NCI-H146 (cell line): ENCODE results near the gene RGR.

Experiments used
- DNase-seq: peaks from one replicate; lab custom pipeline; 2025; lab: John Stamatoyannopoulos, UW

Gene RGR

DNA sequence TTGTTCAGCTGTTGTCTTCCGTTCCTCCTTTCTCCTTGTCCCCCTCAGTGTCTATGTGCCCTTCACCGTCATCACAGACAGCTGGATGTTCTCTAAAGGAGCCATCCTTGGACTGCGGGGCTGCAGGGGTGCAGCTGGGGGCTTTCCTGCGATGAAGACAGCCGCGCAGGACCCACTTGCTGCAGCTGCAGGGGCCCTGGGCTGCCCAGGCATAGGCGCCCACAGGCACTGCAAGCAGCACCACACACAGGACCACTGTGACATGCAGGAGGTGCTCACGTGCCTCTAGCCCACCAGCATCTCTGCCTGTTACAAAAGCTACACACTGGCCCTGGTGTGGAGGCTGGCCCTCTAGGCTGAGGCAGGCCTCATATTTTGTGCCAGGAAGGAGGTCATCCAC lies 22.9 kb upstream of the RGR start:
- DNase-seq = no peak

DNA sequence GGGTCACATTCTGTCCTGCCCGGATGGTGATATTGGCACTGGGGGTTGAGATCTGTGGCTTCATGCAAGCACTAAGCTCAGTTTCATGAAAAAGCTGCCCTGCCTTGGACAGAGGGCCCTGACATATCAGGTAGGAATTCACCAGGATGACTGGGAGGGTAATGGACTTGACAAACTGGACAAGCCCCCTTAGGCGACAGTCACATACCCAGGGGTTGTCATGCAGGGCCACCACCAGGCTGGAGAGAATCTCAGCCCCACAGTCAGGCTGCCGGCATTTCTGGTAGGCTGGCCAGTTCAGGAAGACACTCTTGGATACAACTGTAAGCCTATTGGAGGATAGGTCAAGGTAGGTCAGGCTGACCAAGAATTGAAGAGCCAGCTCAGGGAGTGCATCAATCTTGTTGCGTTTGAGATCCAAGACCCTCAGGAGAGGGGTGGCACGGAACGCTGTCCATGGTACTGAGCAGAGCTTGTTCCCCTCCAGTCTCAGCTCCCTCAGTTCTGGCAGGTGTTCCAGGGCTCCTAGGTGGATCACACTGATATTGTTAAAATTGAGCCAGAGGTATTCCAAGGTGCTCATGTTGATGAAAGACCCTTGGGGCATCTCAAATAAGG lies 20.3 kb upstream of the RGR start:
- no peak for DNase-seq

DNA sequence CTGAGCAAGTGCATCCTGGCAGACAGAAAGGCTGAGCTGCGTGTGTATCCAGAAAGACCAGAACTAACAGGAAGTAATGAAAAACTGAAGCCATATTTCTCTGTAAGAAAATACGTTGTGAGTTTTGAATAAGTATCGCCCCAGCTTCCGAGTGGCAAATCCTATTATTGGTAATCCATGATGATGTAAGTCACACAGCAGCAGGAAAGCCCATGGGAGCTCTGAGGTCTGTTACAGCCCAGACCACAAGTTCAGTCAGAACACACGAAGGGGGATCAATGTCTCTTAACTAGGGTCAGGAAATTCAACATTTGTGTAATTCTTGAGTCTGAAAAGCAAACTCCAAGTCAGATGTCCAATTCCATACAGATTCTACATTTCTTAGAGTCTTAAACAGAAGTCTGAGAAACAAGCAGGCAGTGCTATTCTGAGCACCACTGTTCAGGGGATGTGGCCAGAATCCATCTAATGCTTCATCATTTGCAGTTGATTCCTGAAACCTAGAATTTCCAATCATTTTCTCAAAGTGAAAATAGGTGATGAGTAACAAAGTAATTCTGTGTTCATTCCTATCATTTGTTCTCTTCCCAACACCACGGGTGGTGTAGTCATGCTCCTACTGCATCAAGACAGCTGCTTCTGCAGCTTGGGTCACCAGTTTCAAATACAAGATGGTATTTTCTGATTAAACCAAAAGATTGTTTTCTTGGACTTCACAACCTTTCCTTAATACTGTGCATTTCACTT lies 19.3 kb upstream of the RGR start, which contains the start of gene LRIT2:
LRIT2 (minus strand) TSS at position 118 of the 747 bp plus-strand sequence; CDS start at position 94, 24 bp downstream.
- no peak for DNase-seq

DNA sequence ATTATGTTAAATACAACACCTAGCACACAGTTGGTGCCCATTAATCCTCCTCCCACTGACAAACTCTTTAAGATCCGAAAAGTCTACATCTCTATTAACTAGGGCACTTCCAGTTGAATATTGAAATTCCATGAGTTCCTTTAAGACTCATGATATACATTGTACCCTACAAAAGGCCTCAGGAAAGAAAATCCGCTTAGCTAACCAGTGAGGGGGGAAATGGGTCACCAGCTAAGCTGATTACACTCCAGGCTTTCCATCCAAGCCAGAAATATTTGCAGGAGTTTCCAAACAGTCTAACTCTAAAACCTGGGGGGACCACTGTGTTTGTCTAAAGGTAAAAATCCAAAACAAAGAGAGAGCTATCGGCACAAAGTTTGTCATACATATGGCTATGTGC lies 18.2 kb upstream of the RGR start:
- no peak for DNase-seq

DNA sequence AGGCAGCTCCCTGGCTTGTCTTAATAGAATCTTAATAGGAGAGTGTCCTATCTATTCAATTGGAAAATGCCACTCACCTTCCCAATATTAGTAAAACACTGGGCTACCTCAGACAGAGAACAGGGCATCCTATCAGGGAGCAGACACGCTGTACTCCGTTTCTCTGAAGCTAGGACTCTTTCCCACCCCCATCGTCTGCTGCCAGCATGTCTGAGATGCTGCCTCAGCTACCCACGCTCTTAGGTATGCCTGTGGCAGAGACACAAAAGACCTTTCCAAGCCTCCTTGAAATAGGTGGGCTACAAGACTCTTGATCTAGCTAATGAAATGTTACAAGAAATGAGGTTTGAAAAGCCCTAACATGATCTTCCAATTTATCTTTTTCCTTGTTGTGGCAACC lies 17.0 kb upstream of the RGR start:
- no peak for DNase-seq

DNA sequence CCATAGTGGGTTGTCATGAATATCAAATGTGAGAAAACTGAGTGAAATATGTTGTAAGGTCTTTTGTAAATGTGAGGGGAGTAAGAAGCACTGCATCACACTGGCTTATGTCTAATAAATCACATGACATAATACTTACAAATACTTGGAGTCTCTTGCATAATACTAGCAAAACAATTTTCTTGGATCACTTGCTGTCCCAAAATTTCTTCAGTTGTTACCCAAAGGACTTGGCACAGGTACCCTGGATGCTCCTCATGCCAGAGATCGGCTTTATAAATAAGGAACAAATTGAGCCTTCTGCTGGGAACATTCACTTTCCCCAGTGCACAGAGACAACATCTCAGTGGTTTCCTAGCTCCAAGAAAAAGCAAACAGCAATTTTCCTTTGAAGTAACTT lies 14.5 kb upstream of the RGR start:
- DNase-seq = no peak

DNA sequence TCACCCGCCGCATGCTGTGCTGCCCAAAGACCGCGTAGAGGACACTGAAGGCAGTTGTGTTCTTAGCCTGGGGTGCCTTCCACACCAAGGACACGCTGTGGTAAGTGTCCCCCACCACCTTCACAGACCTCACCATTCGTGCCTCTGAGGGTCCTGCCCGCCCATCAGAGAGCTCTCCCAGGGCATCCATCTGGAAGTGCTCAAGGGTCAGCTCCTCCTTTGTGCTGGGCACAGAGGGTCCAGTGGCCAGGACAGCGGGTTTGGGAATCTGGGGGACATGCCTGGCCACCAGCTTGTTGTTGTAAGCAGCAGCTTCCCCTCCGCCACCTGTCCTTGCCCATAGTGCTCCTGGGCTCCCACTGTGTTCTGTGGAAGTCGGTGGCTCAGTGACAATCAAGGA lies 12.5 kb upstream of the RGR start:
- DNase-seq = no peak

DNA sequence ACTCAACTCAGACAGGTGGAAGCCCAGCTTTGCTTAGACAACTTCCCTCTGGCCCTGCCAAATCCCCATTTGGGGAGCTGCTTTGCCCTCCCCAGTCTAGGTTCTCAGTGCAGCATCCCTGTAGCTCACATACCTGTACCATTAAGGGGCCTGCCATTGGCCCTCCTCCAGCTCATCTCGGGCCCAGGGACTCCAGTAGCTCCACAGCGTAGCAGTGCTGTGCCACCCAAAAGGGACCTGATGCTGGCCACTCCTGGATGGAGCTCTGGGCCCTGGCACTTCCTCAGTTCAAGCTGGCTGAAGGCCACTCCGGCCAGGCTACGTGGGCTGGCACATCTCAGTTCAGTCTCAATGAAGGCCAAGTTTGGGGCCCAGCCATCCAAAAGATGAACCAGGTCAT lies 10.9 kb upstream of the RGR start:
- no peak for DNase-seq

DNA sequence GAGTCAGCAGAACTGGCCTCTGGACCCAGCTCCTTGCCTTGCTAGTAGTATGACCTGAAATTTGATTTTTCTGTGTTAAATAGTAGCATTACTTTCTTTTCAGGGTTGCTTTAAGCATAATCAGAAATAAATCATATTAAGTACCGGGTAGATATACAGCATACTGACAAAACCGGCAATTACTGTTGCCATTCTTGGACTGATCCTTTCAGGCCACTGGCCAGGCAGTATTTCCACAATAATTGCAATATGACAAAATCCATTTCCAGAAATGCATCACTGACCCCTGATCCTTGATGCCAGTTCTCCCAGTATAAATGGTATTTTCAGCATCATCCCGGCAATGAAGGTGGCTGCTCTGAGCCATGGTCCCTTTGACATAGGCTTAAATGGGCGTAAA lies 10.4 kb upstream of the RGR start:
- DNase-seq = no peak

DNA sequence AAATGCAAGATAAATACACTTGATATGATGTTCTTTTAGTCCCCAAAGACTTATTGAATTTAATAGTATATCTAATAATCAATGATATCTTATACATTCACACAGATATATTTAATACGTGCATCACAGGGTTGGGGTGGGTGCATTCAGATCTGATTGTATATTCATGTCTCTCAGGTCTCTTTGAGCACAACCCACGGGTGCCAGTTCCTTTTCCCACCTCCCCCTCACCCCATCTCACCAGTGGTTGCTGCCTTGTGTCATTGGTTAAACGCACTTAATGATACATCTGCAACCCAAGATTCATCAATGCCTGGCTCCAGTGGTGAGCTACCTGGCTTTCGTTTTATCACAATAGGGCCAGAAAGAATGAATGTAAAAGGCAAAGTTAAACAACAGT lies 9.8 kb upstream of the RGR start:
- DNase-seq = no peak

DNA sequence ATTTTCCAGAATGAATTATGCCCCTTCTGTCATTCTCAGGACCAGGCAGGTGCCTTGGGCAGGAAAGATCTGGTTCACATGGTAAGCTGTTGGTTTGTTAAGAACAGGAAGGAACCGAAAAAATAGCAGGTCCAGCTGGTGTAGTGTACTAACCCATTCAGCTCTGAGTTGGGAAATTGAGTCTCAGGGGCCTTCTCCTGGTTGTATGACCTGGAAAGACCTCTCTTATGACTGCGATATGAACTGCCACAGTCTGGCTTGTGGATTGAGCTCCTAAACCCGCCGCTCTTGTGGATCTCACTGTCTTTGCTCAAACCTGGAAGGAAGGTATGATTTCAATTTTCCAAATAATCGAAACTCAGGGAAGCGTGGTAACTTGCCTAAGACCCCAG lies 8.1 kb upstream of the RGR start:
- DNase-seq = no peak

DNA sequence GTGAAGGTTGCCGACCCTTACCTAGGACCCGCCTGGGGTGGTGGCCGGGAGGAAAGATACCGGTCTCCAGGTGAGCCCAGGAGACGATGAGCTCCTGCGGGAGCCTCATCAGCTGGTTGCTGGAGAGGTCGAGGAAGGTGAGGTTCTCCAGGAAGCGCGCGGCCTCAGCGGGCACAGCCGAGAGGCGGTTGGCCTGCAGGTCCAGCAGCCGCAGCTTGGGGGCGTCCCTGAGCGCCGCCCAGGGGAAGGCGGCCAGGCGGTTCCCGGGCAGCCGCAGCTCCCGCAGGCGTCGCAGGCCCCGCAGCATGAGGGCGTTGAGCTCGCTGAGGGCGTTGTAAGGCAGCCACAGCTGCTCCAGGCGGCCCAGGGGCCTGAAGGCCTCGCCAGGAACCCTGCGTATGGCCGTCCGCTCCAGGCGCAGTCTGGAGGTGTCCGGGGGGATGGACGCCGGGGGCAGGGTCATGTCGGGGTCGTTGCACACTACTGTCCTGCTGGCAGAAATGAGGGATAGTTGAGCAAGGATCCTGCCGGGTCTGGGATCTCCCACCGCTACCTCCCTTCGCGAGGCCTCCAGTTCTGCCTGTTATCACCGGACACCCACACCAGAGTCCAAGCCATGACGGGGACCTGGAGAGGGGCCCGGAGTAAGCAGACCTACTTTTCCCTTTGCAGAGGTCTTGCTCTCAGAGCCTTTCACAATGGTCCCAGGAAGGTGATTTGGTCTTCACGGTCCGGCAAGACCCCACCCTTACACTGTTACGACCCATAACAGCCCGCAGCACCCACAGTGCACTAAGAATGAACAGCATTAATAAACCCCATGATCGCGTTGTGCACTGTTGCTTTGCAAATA lies 7.4 kb upstream of the RGR start:
- no peak for DNase-seq

DNA sequence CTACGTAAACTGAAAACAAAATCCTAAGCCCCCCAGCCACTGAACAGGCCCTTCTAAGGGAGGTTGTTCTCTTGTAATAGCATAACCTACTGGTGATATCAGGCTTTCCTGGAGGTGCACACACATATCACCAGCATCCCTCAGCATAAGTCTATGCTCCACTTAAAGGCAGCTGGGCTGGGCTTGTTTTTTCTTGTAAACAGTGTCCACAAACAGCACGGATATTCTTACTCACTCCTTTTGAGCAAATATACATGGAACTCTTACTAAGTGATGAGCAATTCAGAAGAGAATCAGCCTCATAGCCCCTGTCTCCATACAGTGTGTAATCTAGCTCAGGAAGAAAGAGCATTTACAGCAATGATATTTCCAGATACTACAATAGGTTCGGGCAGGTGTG lies 5.9 kb upstream of the RGR start:
- DNase-seq = no peak

DNA sequence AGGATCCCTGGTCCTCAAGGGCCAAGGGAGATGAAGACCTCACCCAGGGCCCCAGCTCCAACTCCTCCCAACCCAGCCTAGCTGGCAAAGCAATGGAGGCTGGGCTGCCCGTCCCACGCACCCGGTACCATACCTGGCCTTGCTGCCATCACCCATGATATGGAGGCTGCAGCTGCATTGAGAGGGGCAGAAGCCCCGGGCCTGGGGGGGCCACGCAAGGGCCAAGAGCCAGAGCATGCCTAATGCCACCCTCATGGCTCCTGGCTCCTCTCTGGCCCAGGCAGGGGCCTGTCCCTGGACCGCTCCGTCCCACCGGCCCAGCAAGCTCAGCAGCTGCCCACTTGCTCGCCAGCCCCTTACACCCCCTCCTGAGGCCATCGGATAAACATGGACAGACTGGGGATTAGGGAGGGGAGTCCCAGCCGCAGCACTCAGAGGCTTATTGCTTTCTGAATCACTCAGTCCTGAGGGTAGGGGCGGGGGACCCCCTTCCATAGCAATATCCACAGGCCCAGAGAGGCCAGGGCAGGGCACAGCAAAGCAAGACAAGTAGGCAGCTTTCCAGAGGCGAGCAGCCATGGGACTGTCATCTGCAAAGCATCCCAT lies 3.6 kb upstream of the RGR start, which contains the start of gene LRIT1:
LRIT1 (minus strand) TSS at position 362 of the 606 bp plus-strand sequence; CDS start at position 255, 107 bp downstream.
- DNase-seq = no peak

DNA sequence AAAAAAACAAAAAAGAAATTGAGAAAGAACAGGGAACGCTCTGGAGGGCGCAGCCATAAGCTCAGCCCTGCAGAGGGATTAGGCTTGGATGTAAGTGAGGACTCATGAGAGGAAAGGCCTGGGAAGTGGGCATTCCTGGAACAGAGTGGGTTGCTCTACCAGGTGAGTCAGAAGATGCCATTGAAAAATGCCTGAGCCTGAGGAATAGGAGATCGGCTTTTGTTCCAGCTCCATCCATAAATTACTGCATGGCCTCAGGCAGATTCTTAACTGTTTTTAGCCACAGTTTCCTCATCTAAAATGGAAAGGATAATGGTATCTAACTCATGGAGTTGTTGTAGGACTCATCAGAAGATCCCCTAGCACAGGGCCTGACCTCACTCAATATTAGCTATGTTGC lies 1.1 kb upstream of the RGR start:
- DNase-seq = no peak

DNA sequence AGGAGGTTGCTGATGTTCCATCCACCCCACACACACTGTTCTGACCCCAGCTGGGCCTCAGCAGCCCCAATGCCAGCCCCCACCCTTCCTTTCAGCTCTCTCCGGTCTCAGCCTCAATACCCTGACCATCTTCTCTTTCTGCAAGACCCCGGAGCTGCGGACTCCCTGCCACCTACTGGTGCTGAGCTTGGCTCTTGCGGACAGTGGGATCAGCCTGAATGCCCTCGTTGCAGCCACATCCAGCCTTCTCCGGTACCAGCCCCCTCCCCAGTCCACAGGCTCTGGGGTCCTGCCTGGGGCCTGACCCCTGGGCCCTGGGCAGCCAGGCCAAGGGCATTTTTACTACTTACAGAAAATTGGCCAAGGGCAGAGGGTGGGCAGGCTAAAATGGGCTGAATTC lies 2.6 kb downstream of the RGR start:
- no peak for DNase-seq

DNA sequence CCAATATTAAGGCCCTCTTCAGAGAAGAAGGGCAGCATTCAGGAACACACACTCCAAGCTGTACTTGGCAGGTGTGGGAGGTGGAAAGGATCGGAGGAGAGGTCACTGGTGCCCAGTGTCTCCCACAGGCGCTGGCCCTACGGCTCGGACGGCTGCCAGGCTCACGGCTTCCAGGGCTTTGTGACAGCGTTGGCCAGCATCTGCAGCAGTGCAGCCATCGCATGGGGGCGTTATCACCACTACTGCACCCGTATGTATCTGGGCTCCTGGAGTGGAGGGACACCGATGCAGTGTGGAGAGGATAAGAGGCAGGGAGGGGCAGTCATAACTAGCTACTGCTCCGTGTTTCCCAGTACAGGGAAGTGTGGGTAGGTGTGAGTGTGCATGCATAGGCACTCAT lies 3.9 kb downstream of the RGR start:
- no peak for DNase-seq

DNA sequence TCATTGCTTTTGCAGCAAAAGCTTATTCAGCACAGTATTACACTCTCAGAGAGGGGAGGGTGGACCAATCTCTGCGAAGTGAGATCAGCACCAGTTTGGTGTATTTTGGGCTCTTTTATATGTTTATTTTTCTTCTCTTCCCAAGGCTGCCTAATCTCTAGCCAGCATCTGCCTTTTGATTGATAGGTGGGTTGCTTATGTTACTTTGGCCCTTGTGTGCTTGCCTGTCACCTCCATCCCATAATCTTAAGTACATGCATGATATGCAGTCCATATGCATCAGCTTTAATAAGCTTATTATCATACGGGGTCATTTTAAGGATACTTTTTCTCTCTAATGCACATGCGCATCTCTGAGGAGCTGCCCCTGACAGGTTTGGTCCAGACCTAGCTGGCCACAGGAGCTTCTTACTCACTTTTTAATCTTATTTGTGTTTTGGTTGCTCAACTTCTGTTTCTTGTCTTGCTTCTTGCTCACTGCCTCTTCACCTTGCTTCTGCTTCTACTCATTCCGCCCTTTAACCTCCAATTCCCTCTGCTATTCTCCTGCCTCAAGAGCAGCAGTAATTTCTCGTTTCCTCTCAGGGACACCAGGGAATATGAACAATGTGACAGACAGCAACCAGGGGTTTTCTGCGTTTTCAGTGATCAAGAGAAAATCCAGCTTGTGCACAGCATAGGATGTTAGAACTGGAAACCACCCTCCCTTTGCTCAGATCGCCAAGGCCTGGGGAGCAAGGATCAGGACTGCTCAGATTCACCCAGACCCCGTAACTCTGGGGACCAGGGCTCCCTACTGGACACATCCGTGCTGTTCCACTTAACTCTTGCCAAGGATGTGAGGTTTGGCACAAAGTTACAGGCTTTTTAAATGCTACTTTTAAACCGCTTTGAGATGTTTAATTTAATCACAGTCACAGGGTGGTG lies 10.0 kb downstream of the RGR start:
- no peak for DNase-seq

DNA sequence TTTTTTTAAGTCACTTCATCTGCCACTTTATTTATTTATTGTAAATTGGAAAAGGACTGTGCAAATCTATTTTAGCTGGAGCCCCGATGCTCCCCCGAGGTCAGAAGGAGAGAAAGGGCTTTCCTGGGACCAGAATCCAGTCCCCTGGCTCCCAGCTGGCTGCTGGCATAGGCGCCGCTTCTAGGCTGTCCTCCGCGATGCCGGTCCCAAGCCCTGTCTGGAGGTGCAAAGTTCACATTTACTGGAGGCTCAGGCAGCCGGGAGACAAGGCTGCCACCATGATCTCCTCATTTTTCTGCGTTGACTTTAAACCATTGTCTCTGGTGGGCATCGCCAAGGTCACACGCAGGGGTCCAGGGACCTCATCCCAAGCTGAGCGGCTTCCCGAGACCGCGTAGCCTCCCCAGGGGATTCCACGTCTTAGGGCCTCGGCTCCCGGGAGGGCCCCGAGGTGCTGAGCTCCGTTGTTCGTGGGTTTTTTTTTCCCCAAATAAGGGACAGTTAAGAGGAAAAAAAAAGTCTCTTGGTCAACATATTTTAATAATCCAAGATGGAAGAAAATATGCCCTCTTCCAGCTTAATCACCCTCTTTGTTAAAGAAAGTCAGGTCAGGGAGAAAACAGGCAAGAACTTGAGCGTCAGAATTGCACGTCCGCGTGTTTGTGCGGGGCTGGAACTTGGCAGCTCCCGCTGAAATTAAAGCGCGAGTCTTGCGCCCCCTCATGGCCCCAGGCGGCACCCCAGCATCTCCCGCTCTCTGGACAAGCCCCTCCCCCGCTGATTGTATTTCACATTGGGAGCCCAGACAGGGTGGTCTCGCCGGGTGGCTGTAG lies 11.9 kb downstream of the RGR start:
- DNase-seq = no peak

DNA sequence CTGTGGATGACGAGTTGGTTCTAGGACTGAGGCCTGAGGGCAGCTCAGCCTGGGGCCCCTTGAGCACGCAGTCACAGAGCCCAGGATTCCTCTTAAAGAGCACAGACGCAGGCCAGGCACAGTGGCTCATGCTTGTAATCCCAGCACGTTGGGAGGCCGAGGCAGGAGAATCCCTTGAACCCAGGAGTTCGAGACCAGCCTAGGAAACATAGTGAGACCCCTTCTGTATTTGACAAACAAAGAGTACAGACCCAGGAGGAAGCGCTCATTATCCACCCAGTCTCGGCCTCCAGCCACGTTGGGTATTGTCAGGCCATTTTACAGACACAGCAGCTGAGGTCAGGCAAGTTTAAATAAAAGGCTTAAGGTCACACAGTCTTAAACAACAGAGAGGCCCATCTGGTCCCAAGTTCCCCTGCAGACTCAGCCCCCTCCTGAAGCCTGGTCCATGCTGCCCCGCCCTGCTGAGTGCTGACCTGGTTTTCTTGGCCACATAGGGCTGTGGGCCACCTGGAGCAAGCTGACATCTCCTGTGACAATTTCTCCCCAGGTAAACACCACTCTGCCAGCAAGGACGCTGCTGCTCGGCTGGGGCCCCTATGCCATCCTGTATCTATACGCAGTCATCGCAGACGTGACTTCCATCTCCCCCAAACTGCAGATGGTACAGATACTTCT lies 12.6 kb downstream of the RGR start:
- DNase-seq = no peak
